HL-60 (cell line): Measurements from ENCODE around the gene TMEM108.

ENCODE experiments used
- DNase-seq, 2 experiments: peaks; one replicate each; pipeline ENCODE4 v3.0.0-alpha.2; 2010 to 2020; ENCODE audit warnings: low read depth in 1 of 2, low spot score in 1 of 2
- H3K27ac ChIP-seq: fragments of 250-450 bp; sonication (Bioruptor Pico); replicated peaks from 2 replicates; pipeline ENCODE4 v1.5.1; 2020; ENCODE audit warnings: mild to moderate bottlenecking, moderate library complexity
- H3K27me3 ChIP-seq: fragments of 250-450 bp; sonication (Bioruptor Pico); 2 replicates; pipeline ENCODE4 v1.5.1; 2021; ENCODE audit warnings: mild to moderate bottlenecking, moderate library complexity; ENCODE audit not compliant: insufficient read depth, poor library complexity, severe bottlenecking
- H3K4me3 ChIP-seq: replicated peaks from 2 replicates; pipeline ENCODE4 v1.5.1; 2011; ENCODE audit warnings: mild to moderate bottlenecking, control low read depth, low read length; ENCODE audit not compliant: insufficient read depth
- CTCF ChIP-seq: IDR thresholded peaks from one replicate; pipeline ENCODE4 v1.5.1; 2011; ENCODE audit warnings: low read length, control low read depth, inconsistent platforms; ENCODE audit not compliant: insufficient read depth
- GABPA ChIP-seq: IDR thresholded peaks from 2 replicates; pipeline ENCODE4 v1.6.1; 2012; ENCODE audit warnings: low read depth
- POLR2AphosphoS5 ChIP-seq: IDR thresholded peaks from 2 replicates; pipeline ENCODE4 v1.6.1; 2012; ENCODE audit warnings: low read depth
- REST ChIP-seq: IDR thresholded peaks from 2 replicates; pipeline ENCODE4 v1.6.1; 2012; ENCODE audit warnings: low read depth; ENCODE audit not compliant: insufficient replicate concordance
- SPI1 ChIP-seq: IDR thresholded peaks from 2 replicates; pipeline ENCODE4 v1.6.1; 2012; ENCODE audit warnings: low read depth, mild to moderate bottlenecking, borderline replicate concordance

TMEM108 gene

DNA sequence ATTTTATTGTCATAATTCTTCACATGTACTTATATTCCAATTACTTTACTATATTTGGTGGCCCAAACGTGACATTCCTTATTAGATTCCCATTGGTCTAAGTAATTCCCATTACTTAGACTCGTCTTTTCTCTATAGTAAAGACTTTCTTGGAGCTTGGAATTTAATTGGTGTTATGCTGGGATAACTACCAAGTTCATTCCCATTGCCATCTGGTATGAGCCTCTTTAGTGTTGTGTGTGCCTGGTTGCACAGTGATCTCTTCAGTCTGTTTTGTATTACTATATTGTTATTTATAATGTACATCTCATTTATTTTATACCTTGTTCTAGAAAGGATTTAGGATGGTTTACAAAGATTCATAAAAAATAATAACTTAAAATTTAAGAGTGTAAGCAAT lies 27.8 kb downstream of the TMEM108 start:
- DNase-seq, result no peak
- Histone ChIP-seq H3K4me3 (no peak overlapping the region), H3K27ac (no peak overlapping the region), H3K27me3 (peaks cover 10% of the 10 kb centered on the region)
- TF ChIP-seq REST, result no peak
- no peak for TF ChIP-seq POLR2AphosphoS5
- no peak for TF ChIP-seq GABPA
- no peak for TF ChIP-seq SPI1
- TF ChIP-seq CTCF, result no peak

- DNase-seq, result no peak
- H3K4me3 ChIP-seq, result no peak overlapping the region
- H3K27ac ChIP-seq, result no peak overlapping the region
- TF ChIP-seq REST, result no peak
- H3K27me3 ChIP-seq, result peaks cover 10% of the 10 kb centered on the region
Observed at GRCh38 chr3:133069556-133070286, 31.5 kb downstream of the TMEM108 start.

DNA sequence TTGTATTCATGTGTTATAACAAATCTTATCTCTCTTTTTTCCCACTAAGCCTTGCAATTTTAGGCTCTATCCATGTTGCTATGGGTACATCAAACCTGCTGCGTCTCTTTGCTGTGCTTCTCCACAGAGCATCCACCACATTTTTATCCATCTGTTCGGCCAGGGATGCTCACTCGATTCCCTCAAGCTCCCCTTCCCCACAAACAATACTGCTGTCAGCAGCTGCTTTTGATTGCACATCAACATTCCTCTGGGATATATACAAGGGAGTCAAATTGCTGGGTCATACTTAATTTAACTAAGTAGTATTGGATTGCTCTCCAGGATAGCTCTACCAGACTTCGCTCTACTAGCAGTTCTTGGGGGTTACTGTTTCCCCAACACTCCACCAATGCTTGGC lies 36.8 kb downstream of the TMEM108 start:
- H3K27me3 ChIP-seq, result peaks cover 2% of the 10 kb centered on the region
- DNase-seq, result no peak
- H3K4me3 ChIP-seq, result no peak overlapping the region
- no peak overlapping the region for H3K27ac ChIP-seq
- TF ChIP-seq POLR2AphosphoS5 (no peak), CTCF (no peak), GABPA (no peak), SPI1 (no peak), REST (no peak)
